ENCODE data around the gene RAB7A. TPM values are rescaled to one million over a fixed set of nuclear protein-coding genes. Genes with fewer than 3 reads are reported as not detected.

The RAB7A gene
- total and polyA plus RNA-seq, 2 of the 13 experiments (the other 11 are each of a cell fraction or from before 2014, with no cell fraction given), result 26.5 to 182 TPM

DNA sequence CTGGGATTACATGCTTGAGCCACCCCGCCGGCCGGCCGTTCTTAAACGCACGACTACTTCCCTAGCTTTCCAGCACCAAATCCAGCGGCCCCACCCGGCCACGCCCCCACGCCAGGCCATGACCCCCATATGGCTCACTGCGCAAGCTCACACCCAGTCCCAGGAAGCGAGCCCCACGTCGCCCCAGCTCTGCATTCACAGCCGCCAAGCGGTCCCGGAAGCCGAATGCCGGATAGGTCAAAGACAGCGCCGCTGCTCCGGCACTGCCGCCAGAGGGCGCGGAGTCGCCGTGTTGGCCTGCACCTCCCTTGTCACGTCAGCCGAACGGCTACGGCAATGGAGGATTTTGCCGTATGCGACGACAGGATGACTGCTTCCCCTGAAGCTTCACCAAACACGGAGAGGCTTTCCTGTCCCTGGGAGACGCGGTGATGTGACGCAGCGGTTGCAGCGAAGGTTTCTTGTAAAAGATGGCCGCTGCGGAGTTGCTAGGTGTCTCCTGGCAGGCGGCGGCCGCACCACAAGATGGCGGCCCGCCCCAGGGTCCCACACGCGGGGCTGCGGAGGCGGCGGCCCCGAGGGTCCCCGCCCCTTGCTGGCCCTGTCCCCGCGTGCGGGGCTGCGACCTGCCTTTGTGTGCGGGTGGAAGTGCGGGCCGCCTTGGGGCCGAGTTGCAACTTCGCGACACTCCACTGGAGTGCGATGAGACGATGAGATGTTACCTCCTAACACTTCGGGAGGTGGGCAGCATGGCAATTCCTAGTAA, 45.2 kb upstream of the RAB7A start (continued):
- TF ChIP-seq KLF9 (CRISPR knock-in tag; IDR thresholded peaks at IDR 0.05; ENCODE audit: low read depth) (peak; percentile 54; the same call in 1 of the 2 replicates), U2AF2 (IDR thresholded peaks at IDR 0.05; ENCODE audit: low read depth, low read length) (no peak), ZNF446 (CRISPR knock-in tag; IDR thresholded peaks at IDR 0.05) (no peak), GABPA (IDR thresholded peaks at IDR 0.05; ENCODE audit: low read depth, low read length) (peak; percentile 58), GABPA (CRISPR knock-in tag; IDR thresholded peaks at IDR 0.05; ENCODE audit: low read depth) (peak; percentile 87), HIC2 (CRISPR knock-in tag; IDR thresholded peaks at IDR 0.05; ENCODE audit: low read depth) (no peak), MED1 (CRISPR knock-in tag; IDR thresholded peaks at IDR 0.05) (peak; percentile 81), ZNF451 (CRISPR knock-in tag; IDR thresholded peaks at IDR 0.05) (peak; percentile 68; the same call in 1 of the 2 replicates), DPF2 (CRISPR knock-in tag; IDR thresholded peaks at IDR 0.05; ENCODE audit: borderline replicate concordance, low read depth) (no peak), NPAS2 (CRISPR knock-in tag; IDR thresholded peaks at IDR 0.05; ENCODE audit: borderline replicate concordance) (no peak), ZBTB26 (CRISPR knock-in tag; IDR thresholded peaks at IDR 0.05; ENCODE audit: borderline replicate concordance) (no peak; the same call in 1 of the 2 replicates), PHF20 (CRISPR knock-in tag; IDR thresholded peaks at IDR 0.05) (peak; percentile 87), STAG1 (CRISPR knock-in tag; IDR thresholded peaks at IDR 0.05) (peak; percentile 86)
- TF ChIP-seq, protein P1, sequence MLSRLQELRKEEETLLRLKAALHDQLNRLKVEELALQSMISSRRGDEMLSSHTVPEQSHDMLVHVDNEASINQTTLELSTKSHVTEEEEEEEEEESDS (CRISPR knock-in tag; IDR thresholded peaks at IDR 0.05; ENCODE audit: borderline replicate concordance), result no peak
- TF ChIP-seq, protein P2, sequence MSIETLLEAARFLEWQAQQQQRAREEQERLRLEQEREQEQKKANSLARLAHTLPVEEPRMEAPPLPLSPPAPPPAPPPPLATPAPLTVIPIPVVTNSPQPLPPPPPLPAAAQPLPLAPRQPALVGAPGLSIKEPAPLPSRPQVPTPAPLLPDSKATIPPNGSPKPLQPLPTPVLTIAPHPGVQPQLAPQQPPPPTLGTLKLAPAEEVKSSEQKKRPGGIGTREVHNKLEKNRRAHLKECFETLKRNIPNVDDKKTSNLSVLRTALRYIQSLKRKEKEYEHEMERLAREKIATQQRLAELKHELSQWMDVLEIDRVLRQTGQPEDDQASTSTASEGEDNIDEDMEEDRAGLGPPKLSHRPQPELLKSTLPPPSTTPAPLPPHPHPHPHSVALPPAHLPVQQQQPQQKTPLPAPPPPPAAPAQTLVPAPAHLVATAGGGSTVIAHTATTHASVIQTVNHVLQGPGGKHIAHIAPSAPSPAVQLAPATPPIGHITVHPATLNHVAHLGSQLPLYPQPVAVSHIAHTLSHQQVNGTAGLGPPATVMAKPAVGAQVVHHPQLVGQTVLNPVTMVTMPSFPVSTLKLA (IDR thresholded peaks at IDR 0.05), result peak; percentile 48
